Stomach (tissue), 4 donors: Measurements from ENCODE around the gene RPP38.

ENCODE experiments used
- CTCF ChIP-seq, 7 experiments: fragments of 450-650 bp in 4 of 7; fragments of 200-600 bp in 3 of 7; sonication (generic) in 3 of 7; IDR thresholded peaks; one replicate each; pipeline ENCODE4 v1.5.1; 2016 to 2019; ENCODE audit warnings: antibody characterized with exemption in 7 of 7, control low read depth in 2 of 7, mild to moderate bottlenecking in 1 of 7
- EP300 ChIP-seq: sonication (generic); formaldehyde crosslinking; IDR thresholded peaks from one replicate; pipeline ENCODE4 v1.6.1; 2017; ENCODE audit warnings: antibody characterized with exemption
- POLR2A ChIP-seq, 4 donors: fragments of 450-650 bp; IDR thresholded peaks; one replicate each; pipeline ENCODE4 v1.6.1; 2016; ENCODE audit warnings: antibody characterized with exemption in 4 of 4, control low read depth in 2 of 4, mild to moderate bottlenecking in 1 of 4, moderate library complexity in 1 of 4
- POLR2AphosphoS5 ChIP-seq, 3 donors: sonication (generic); formaldehyde crosslinking; IDR thresholded peaks; one replicate each; pipeline ENCODE4 v1.6.1; 2016; ENCODE audit warnings: antibody characterized with exemption in 3 of 3

- no peak for TF ChIP-seq POLR2A (IDR thresholded peaks at IDR 0.05)
- no peak for TF ChIP-seq CTCF (IDR thresholded peaks at IDR 0.05)
- no peak for TF ChIP-seq EP300
- no peak for TF ChIP-seq POLR2AphosphoS5 (IDR thresholded peaks at IDR 0.05)
Observed at GRCh38 chr10:15112657-15113056, 15.5 kb downstream of the RPP38 start.
